Stimulated activated naive CD8-positive, alpha-beta T cell treated with anti-CD3 and anti-CD28 coated beads, Interleukin-15, Interleukin-2, amounts not matched to agents 100 U/mL and 50 U/mL, for 24 hours (primary cell): ENCODE data around the gene C12orf56.

Experiments used
- ATAC-seq: fragments of 150-1000 bp; cut with Tn5 transposase; one replicate; pipeline ENCODE4 v1.10.0; 2021
- DNase-seq: peaks from one replicate; pipeline ENCODE4 v3.0.0; 2021

Gene C12orf56

DNA sequence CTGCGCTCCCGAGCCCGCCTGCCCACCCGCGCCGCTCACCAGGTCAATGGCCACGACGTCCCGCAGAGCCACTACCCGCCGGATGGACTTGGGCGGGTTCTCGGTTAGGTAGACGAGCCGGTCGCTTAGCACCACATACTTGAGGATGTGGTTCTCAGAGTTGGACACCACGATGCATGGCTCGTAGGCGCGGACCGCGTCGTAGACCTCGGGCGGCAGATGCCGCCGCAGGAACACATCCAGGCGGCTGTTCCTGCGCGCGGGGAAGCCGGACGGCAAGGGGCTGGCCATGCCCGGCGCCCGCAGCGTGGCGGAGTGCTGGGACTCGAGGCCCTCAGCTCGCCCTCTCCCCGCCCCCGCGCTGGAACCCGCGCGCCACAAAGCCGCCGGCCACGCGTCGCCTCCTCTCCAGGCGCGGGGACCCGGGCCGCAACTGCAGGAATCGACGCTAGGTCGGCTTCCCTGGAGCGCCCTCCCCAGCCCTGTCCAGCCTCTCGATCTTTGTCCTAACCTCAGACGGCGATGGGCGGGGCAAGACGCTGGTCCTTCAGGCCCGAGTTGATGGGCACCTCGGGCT lies at the start of gene C12orf56:
TSS of gene C12orf56 (minus strand) at position 484 of the 577 bp plus-strand sequence. CDS start at position 291, 193 bp downstream.
- ATAC-seq (no peak), DNase-seq (peak; percentile 29)

- DNase-seq, result no peak
Observed at GRCh38 chr12:64440100-64440499, 49.5 kb upstream of the C12orf56 start.

DNA sequence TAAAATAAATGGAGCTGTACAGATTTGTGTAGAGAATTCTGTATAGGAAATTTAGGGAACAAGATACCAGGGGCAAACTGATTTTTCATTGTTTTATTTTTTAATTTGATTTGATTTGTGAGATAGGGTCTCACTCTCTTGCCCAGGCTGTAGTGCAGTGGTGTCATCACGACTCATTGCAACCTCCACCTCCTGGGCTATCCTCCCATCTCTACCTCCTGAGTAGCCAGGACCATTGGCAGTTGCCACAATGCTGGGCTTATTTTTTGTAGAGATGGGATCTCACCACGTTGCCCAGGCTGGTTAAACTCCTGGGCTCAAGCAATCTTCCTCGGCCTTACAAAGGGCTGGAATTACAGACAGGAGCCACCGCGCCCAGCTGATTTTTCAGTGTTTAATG lies 43.4 kb upstream of the C12orf56 start:
- DNase-seq (no peak), ATAC-seq (no peak)

More at GRCh38 chr12:64440100-64440499, 49.5 kb upstream of the C12orf56 start:
- ATAC-seq, result no peak

DNA sequence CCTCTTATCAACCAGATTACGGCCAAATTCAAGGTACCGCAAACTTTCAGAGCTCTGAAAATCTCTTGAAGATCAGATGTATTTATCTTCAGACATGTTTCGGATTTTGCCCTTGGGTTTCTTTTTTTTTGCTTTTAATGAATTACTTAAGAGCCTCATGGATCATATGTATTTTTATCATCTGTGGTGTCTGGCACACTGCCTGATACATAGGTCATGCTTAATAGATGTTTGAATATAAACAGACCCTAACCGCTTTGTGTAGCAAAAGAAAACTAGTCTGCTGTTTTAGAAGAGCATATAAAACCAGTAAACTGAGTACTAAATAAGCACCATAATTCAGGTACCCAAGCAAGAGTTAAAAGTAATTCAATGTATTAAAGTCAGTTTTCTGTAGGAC lies 41.2 kb upstream of the C12orf56 start:
- DNase-seq, result no peak

GRCh38 chr12:64430886-64431285 lies 40.3 kb upstream of the C12orf56 start:
- ATAC-seq (no peak), DNase-seq (no peak)

More for the DNA sequence above, 41.2 kb upstream of the C12orf56 start:
- no peak for ATAC-seq

- DNase-seq (no peak), ATAC-seq (no peak)
Observed at GRCh38 chr12:64428956-64429355, 38.4 kb upstream of the C12orf56 start.

- DNase-seq (no peak), ATAC-seq (no peak)
Observed at GRCh38 chr12:64427988-64428387, 37.4 kb upstream of the C12orf56 start.

GRCh38 chr12:64419696-64420095 lies 29.1 kb upstream of the C12orf56 start:
- DNase-seq (no peak), ATAC-seq (no peak)

DNA sequence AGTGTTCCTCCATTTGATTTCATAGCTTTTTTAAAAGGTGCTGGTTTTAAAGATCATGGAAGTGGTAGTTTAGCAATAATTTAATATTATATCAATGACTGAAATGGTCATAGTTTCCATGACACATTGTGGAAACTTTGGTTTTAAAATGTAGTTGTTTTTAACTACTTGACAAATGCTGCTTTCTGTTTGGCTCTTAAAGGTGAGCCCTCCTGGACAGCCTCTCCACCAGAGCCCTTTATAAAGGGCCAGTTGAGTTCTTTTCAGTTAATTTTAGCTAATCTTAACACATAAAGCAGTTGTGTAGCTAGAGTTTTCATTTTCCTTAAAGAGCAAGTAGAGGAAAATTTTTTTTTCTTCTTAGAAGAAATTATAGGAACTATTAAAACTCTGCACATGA lies 27.7 kb upstream of the C12orf56 start:
- DNase-seq, result no peak
- ATAC-seq, result peak; percentile 66

- no peak for DNase-seq
Observed at GRCh38 chr12:64413884-64414283, 23.3 kb upstream of the C12orf56 start.

DNA sequence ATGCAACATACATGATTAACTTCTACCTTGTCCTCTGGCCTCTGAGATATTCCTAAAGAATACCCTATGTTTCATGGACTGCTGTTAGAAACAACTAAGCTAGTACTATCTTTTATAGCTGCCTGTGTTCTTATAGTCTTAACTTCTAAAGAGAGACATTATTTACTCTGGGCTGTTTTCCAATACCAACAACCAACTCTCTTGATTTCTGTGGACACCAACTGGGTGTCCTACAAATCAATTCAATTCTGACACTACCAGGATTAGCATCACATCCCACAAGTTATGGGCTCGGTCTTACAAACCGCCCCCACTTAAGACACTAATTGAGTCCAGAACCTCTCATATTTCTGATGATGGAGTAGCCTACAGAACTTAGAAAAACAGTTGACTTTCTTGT lies 21.9 kb upstream of the C12orf56 start:
- DNase-seq (no peak), ATAC-seq (no peak)

More at GRCh38 chr12:64413884-64414283, 23.3 kb upstream of the C12orf56 start:
- no peak for ATAC-seq

GRCh38 chr12:64411427-64411826 lies 20.9 kb upstream of the C12orf56 start:
- no peak for ATAC-seq
- DNase-seq, result no peak

GRCh38 chr12:64407342-64408223 lies 17.0 kb upstream of the C12orf56 start:
- ATAC-seq (no peak), DNase-seq (no peak)

GRCh38 chr12:64404470-64405256 lies 14.1 kb upstream of the C12orf56 start:
- peak; percentile 48 for ATAC-seq
- peak; percentile 76 for DNase-seq

GRCh38 chr12:64403707-64404469 lies 13.3 kb upstream of the C12orf56 start, which contains the start of gene XPOT:
TSS of gene XPOT (plus strand) at chr12:64404392. CDS start at chr12:64410036, 5,644 bp downstream.
- DNase-seq, result peak; percentile 92
- ATAC-seq, result peak; percentile 97

DNA sequence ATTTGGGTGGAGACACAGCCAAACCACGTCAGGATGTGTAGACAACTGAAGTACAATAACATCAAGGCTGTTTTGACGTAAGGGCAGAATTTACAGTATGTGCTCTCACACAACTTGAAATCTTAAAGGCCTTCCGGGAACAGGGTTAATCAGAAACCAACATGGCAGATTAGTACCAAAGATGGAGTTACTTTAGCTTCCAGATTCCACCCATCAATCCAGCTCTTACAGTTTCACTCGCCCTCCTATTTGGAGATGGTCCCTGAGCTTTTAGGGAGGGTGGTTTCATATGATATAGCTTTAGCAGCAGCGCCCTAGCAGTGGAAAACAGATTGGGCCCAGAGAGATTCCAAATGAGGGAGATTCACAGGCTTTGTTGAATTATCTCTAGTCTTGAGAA lies 11.6 kb upstream of the C12orf56 start:
- no peak for ATAC-seq

DNA sequence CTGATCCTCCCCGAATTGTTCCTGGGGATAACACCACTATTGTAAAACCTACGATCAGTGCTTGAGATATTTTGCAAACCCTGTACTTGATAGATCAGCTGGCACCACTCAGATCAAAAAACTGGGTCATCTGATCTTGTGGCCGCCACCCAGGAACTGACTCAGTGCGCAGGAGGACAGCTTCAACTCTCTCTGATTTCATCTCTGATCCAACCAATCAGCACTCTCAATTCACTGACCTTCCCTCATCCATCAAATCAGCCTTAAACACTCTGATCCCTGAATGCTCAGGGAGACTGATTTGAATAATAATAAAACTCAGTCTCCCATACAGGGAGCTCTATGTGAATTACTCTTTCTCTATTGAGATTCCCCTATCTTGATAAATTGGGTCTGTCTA lies 9.5 kb upstream of the C12orf56 start:
- ATAC-seq, result no peak

More for the DNA sequence above, 11.6 kb upstream of the C12orf56 start:
- no peak for DNase-seq

DNA sequence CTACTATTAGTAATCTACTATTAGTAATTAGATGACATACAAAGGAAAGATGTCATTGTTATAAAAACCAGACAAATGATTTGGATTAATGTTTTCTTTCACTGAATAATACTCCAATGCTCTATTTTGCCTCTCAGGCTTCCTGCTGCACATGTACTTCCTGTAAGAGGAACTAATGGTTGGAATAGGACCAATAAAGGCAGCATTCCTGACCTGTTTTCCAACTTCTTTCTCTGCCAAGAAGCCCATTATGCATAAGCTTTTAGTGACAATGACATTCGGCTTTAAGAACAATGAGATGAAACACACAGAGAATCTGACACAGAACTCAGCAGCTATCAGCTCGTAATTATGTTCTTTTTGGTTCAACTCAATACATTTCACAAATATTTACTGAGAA lies 5.2 kb upstream of the C12orf56 start:
- ATAC-seq (no peak), DNase-seq (no peak)

More for the DNA sequence above, 9.5 kb upstream of the C12orf56 start:
- no peak for DNase-seq

GRCh38 chr12:64392221-64392620 lies 1.7 kb upstream of the C12orf56 start:
- no peak for DNase-seq
- ATAC-seq, result peak; percentile 56

DNA sequence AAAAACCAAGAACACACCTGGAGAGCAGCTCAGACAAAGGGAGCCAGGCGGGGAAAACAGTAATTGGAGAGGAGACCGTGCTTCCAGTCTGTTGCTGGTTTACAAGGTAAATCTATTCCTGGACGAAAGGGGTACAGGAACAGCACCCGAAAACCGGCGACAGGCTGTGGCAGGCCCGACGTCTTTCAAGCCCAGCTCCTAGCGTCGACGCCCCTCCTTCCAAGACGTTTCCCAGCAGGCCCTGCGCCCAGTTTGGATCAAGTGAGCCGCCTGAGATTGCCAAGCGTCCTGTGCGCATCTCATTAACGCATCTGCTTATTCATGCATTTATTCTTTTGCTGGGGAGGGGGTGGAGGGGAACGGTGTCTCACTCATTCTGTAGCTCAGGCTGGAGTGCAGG lies 1.4 kb downstream of the C12orf56 start:
- ATAC-seq, result no peak
- no peak for DNase-seq

DNA sequence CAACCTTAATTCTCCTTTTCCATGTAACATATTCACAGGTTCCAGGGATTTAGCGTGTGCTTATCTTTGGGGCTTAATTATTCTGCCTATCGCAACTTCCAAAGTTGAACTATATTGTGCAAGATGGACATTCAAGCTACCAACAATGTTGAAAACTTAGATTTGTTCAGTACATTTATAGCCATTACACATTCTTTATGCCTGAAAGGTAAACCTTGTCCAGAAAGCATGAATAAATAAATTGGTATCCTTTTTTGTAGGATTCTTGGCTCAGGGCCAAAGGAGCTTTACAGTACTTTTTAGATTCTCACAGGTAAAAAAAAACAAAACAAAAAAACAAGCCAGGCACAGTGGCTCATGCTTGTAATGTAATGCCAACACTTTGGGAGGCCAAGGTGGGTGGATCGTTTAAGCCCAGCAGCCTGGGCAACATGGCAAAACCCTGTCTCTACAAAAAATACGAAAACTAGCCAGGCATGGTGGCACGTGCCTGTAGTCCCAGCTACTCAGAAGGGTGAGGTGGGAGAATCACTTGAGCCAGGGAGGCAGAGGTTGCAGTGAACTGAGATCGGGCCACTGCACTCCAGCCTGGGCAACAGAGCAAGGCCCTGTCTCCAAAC lies 3.3 kb downstream of the C12orf56 start:
- DNase-seq (no peak), ATAC-seq (no peak)
